SK-N-SH (cell line): Measurements from ENCODE around the gene ATRN. TPM values are rescaled to one million over a fixed set of nuclear protein-coding genes. Genes with fewer than 3 reads are reported as not detected.

Experiments used
- CTCF ChIA-PET: fragments of 300-600, 350-600 bp; formaldehyde crosslinking; extraction: SDS; loops from one replicate; lab custom pipeline; 2021; lab: Yijun Ruan, JAX
- POLR2A ChIA-PET: fragments of 350-600 bp; sonication (Branson Sonifier 250); formaldehyde crosslinking; extraction: SDS; loops from one replicate; lab custom pipeline; 2020; ENCODE audit warnings: antibody characterized with exemption, inconsistent platforms; lab: Yijun Ruan, JAX
- DNase-seq: peaks from one replicate; pipeline ENCODE4 v3.0.0; 2012
- H2AFZ ChIP-seq: fragments of 200-600 bp; sonication (generic); 2 replicates; pipeline ENCODE4 v1.8.1; 2016; ENCODE audit warnings: antibody characterized with exemption, mild to moderate bottlenecking, low read depth
- H3F3A ChIP-seq: fragments of 200-600 bp; sonication (generic); replicated peaks from 2 replicates; pipeline ENCODE3; 2016; ENCODE audit warnings: antibody characterized with exemption, mild to moderate bottlenecking; ENCODE audit not compliant: insufficient read depth
- H3K27ac ChIP-seq, 2 experiments: fragments of 200-500 bp in 1 of 2; fragments of 200-600 bp in 1 of 2; sonication (Bioruptor generic) in 1 of 2; sonication (generic), shearing (Covaris generic) in 1 of 2; 2 replicates each; pipeline versions ENCODE4 v1.5.1 to v1.6.1; 2014 to 2016; ENCODE audit warnings: low read depth in 2 of 2, inconsistent platforms in 1 of 2, low read length in 1 of 2, mild to moderate bottlenecking in 1 of 2, mixed read lengths in 1 of 2
- H3K27me3 ChIP-seq: fragments of 200-600 bp; sonication (generic), shearing (Covaris generic); 2 replicates; pipeline ENCODE4 v1.6.1; 2016; ENCODE audit warnings: mixed run types; ENCODE audit not compliant: insufficient read depth
- H3K36me3 ChIP-seq, 2 experiments: fragments of 200-500 bp in 1 of 2; fragments of 200-600 bp in 1 of 2; sonication (Bioruptor generic) in 1 of 2; sonication (generic) in 1 of 2; replicated peaks in 1 of 2; 2 replicates each; pipeline versions ENCODE3 to v1.5.1; 2014 to 2016; ENCODE audit warnings: low read length in 1 of 2, mild to moderate bottlenecking in 1 of 2; ENCODE audit not compliant: insufficient read depth in 2 of 2, control insufficient read depth in 1 of 2
- H3K4me1 ChIP-seq, 2 experiments: fragments of 200-500 bp in 1 of 2; fragments of 200-600 bp in 1 of 2; sonication (Bioruptor generic) in 1 of 2; sonication (generic), shearing (Covaris generic) in 1 of 2; 2 replicates each; pipeline versions ENCODE4 v1.5.1 to v1.6.1; 2014 to 2016; ENCODE audit warnings: low read depth in 1 of 2, low read length in 1 of 2, mixed run types in 1 of 2; ENCODE audit not compliant: insufficient read depth in 2 of 2, control insufficient read depth in 1 of 2
- H3K4me2 ChIP-seq: fragments of 200-600 bp; sonication (generic), shearing (Covaris generic); 2 replicates; pipeline ENCODE4 v1.6.1; 2017; ENCODE audit warnings: mixed run types
- H3K4me3 ChIP-seq, 2 experiments: fragments of 200-500 bp in 1 of 2; fragments of 200-600 bp in 1 of 2; sonication (Bioruptor generic) in 1 of 2; sonication (generic), shearing (Covaris generic) in 1 of 2; 2 replicates each; pipeline versions ENCODE4 v1.5.1 to v1.8.1; 2014 to 2016; ENCODE audit warnings: low read depth in 2 of 2, inconsistent platforms in 1 of 2, low read length in 1 of 2, mild to moderate bottlenecking in 1 of 2, mixed read lengths in 1 of 2, moderate library complexity in 1 of 2
- H3K79me2 ChIP-seq: fragments of 200-600 bp; sonication (generic); 2 replicates; pipeline ENCODE4 v1.8.1; 2017; ENCODE audit warnings: mild to moderate bottlenecking; ENCODE audit not compliant: insufficient read depth
- H3K9ac ChIP-seq: fragments of 200-600 bp; sonication (generic); 2 replicates; pipeline ENCODE4 v1.6.1; 2017; ENCODE audit warnings: mixed run types
- H3K9me2 ChIP-seq: fragments of 200-600 bp; sonication (generic); 2 replicates; pipeline ENCODE4 v1.6.1; 2017; ENCODE audit warnings: mixed run types
- H3K9me3 ChIP-seq: fragments of 200-600 bp; sonication (generic); 2 replicates; pipeline ENCODE4 v1.6.1; 2017; ENCODE audit warnings: mixed run types, mild to moderate bottlenecking, moderate library complexity
- H4K20me1 ChIP-seq: fragments of 200-600 bp; sonication (generic); 2 replicates; pipeline ENCODE4 v1.6.1; 2017; ENCODE audit warnings: mild to moderate bottlenecking, mixed run types; ENCODE audit not compliant: insufficient read depth
- CHD2 ChIP-seq: fragments of 150-350 bp; IDR thresholded peaks from 2 replicates; pipeline ENCODE4 v1.6.1; 2018; ENCODE audit warnings: low read length; ENCODE audit not compliant: partially characterized antibody
- FOSL2 ChIP-seq: IDR thresholded peaks from 2 replicates; pipeline ENCODE4 v1.4.0; 2012; ENCODE audit warnings: low read depth, mild to moderate bottlenecking, moderate library complexity, borderline replicate concordance
- FOXJ3 ChIP-seq: sonication (generic); formaldehyde crosslinking; IDR thresholded peaks from 2 replicates; pipeline ENCODE4 v1.5.1; 2020; ENCODE audit warnings: mild to moderate bottlenecking, missing genetic modification reagents
- FOXM1 ChIP-seq: IDR thresholded peaks from 2 replicates; pipeline ENCODE4 v1.4.0; 2012; ENCODE audit warnings: low read depth, mild to moderate bottlenecking
- GABPA ChIP-seq: IDR thresholded peaks from 2 replicates; pipeline ENCODE4 v1.4.0; 2012; ENCODE audit warnings: low read depth, mild to moderate bottlenecking
- MXI1 ChIP-seq: IDR thresholded peaks from 2 replicates; pipeline ENCODE4 v1.6.1; 2012; ENCODE audit warnings: mild to moderate bottlenecking, low read depth, low read length, improper control_type of control experiment
- NRF1 ChIP-seq: IDR thresholded peaks from 2 replicates; pipeline ENCODE4 v1.6.1; 2012; ENCODE audit warnings: low read depth, mild to moderate bottlenecking, low read length
- PBX3 ChIP-seq: IDR thresholded peaks from 2 replicates; pipeline ENCODE4; 2012
- POLR2AphosphoS5 ChIP-seq: IDR thresholded peaks from 2 replicates; pipeline ENCODE4 v1.6.1; 2012; ENCODE audit warnings: low read depth, low read length
- RAD21 ChIP-seq: IDR thresholded peaks from 2 replicates; pipeline ENCODE4 v1.6.1; 2012; ENCODE audit warnings: mild to moderate bottlenecking, low read length
- REST ChIP-seq: IDR thresholded peaks from 2 replicates; pipeline ENCODE4 v1.6.1; 2012; ENCODE audit warnings: mild to moderate bottlenecking, low read depth, low read length, moderate library complexity
- RFX5 ChIP-seq: IDR thresholded peaks from 2 replicates; pipeline ENCODE4 v1.6.1; 2012; ENCODE audit warnings: mild to moderate bottlenecking, improper control_type of control experiment, low read length
- RXRA ChIP-seq: IDR thresholded peaks from 2 replicates; pipeline ENCODE4 v1.4.0; 2012; ENCODE audit warnings: low read depth, mild to moderate bottlenecking, borderline replicate concordance
- TCF12 ChIP-seq: IDR thresholded peaks from 2 replicates; pipeline ENCODE4 v1.4.0; 2012
- USF1 ChIP-seq: IDR thresholded peaks from 2 replicates; pipeline ENCODE4 v1.4.0; 2012; ENCODE audit warnings: low read depth, borderline replicate concordance
- WGBS: methylation state at CpG from one replicate; pipeline ENCODE4 v1.1.6; 2017; ENCODE audit warnings: low lambda C conversion rate; 5-methylcytosine and 5-hydroxymethylcytosine counted together
- polyA plus RNA-seq, 3 experiments: library from polyadenylated mRNA; depleted of rRNA; stranded (reverse); fragments of >200 nt; gene quantifications; 2 replicates each; pipeline ENCODE4 v1.2.3, GENCODE V29; 2012
- TF ChIP-seq, protein P1 (sequence below): IDR thresholded peaks from 2 replicates; pipeline ENCODE4 v1.4.0; 2012; ENCODE audit warnings: low read depth
- TF ChIP-seq, protein P2 (sequence below): fragments of 200-600 bp; sonication (generic); IDR thresholded peaks from 2 replicates; pipeline ENCODE4 v1.6.1; 2017; ENCODE audit warnings: antibody characterized with exemption, mild to moderate bottlenecking, moderate library complexity
- TF ChIP-seq, protein P3 (sequence below): fragments of 150-350 bp; IDR thresholded peaks from 2 replicates; pipeline ENCODE4 v1.6.1; 2017; ENCODE audit warnings: antibody characterized with exemption, low read length, low read depth, borderline replicate concordance

The ATRN gene
- polyA plus RNA-seq, 1 of the 3 experiments (the other 2 are of a cell fraction): 33.8 TPM

GRCh38 chr20:3509064-3509463 lies 38.2 kb downstream of the ATRN start:
- CTCF ChIA-PET: interaction anchor here (0.7 kb wide), 1 partner anchor 1287 kb away, joined by 4 read pairs; no protein-coding TSS in a partner anchor
- Histone ChIP-seq H3F3A (no peaks in the 10 kb centered on the region), H2AFZ (no peak overlapping the region), H3K4me2 (no peak overlapping the region), H3K9me2 (no peaks in the 10 kb centered on the region), H3K4me1 (no peaks in the 10 kb centered on the region), H3K36me3 (peaks cover 0 to 3% of the 10 kb centered on the region in 2 experiments), H3K9ac (no peak overlapping the region), H3K4me3 (no peak overlapping the region), H4K20me1 (no peaks in the 10 kb centered on the region), H3K9me3 (no peaks in the 10 kb centered on the region), H3K79me2 (peaks cover 16% of the 10 kb centered on the region; the same call in 1 of the 2 replicates), H3K27ac (no peak overlapping the region), H3K27me3 (no peaks in the 10 kb centered on the region)
- DNase-seq: no peak
- 93% methylated on average over 2 of the region's 2 CpGs for WGBS
- POLR2A ChIA-PET: no interaction called here
- TF ChIP-seq USF1 (no peak), MXI1 (no peak), RXRA (no peak), GABPA (no peak), FOXJ3 (CRISPR knock-in tag) (no peak), RFX5 (no peak), POLR2AphosphoS5 (no peak), FOXM1 (no peak), PBX3 (no peak), TCF12 (no peak), FOSL2 (no peak), CHD2 (no peak), RAD21 (no peak), NRF1 (no peak), REST (no peak)
- TF ChIP-seq, protein P1, sequence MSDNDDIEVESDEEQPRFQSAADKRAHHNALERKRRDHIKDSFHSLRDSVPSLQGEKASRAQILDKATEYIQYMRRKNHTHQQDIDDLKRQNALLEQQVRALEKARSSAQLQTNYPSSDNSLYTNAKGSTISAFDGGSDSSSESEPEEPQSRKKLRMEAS: no peak
- TF ChIP-seq, protein P2, sequence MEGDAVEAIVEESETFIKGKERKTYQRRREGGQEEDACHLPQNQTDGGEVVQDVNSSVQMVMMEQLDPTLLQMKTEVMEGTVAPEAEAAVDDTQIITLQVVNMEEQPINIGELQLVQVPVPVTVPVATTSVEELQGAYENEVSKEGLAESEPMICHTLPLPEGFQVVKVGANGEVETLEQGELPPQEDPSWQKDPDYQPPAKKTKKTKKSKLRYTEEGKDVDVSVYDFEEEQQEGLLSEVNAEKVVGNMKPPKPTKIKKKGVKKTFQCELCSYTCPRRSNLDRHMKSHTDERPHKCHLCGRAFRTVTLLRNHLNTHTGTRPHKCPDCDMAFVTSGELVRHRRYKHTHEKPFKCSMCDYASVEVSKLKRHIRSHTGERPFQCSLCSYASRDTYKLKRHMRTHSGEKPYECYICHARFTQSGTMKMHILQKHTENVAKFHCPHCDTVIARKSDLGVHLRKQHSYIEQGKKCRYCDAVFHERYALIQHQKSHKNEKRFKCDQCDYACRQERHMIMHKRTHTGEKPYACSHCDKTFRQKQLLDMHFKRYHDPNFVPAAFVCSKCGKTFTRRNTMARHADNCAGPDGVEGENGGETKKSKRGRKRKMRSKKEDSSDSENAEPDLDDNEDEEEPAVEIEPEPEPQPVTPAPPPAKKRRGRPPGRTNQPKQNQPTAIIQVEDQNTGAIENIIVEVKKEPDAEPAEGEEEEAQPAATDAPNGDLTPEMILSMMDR: no peak
- TF ChIP-seq, protein P3, sequence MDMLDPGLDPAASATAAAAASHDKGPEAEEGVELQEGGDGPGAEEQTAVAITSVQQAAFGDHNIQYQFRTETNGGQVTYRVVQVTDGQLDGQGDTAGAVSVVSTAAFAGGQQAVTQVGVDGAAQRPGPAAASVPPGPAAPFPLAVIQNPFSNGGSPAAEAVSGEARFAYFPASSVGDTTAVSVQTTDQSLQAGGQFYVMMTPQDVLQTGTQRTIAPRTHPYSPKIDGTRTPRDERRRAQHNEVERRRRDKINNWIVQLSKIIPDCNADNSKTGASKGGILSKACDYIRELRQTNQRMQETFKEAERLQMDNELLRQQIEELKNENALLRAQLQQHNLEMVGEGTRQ: no peak
